H7 (cell line): ENCODE measurements around the gene SUSD1. TPM values are rescaled to one million over a fixed set of nuclear protein-coding genes. Genes with fewer than 3 reads are reported as not detected.
A peak's percentile ranks its signal among the peaks of the same experiment; 100 is the strongest.
"Not testable (repeated sequence)": the region's sequence is repeated elsewhere in the genome, so short reads cannot be mapped to it uniquely, and the experiment has no call there.

Experiments used
- DNase-seq: peaks from one replicate; pipeline ENCODE4 v3.0.0; 2012
- H3K27me3 ChIP-seq: 2 replicates; pipeline ENCODE4 v1.6.0; 2011; ENCODE audit warnings: mild to moderate bottlenecking, low read length; ENCODE audit not compliant: control insufficient read depth, insufficient read depth
- H3K36me3 ChIP-seq: replicated peaks from 2 replicates; pipeline ENCODE4 v1.5.1; 2011; ENCODE audit warnings: low read length; ENCODE audit not compliant: control insufficient read depth, insufficient read depth
- H3K4me3 ChIP-seq: 2 replicates; pipeline ENCODE4 v1.5.1; 2011; ENCODE audit warnings: low read depth, mild to moderate bottlenecking, control low read depth, low read length, moderate library complexity; ENCODE audit not compliant: insufficient read depth
- total RNA-seq: library from RNA; depleted of rRNA; stranded (reverse); fragments of >200 nt; shearing (Covaris generic); gene quantifications from 2 replicates; pipeline ENCODE4 v1.2.3, GENCODE V29; 2014

Gene SUSD1
- total RNA-seq, 1 experiment from 2014 or later = 3.0 TPM

DNA sequence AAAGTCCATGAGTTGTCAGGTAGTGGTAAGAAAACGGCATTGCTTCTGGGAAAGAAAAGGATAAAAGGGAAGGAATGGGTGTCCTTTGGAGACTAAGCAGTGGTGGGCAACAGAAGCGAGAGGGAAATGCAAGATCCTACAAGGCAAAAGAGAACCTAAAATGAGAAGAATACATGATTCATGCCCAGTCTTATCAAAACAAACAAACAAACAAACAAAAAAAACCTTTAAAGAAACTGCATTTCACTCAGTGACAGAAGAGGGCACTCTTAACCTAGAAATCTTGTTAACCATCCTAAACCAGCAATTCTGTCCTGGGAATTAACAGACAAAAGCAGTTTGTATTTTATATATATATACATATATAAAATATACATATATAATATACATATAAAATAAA lies 88.5 kb downstream of the SUSD1 start:
- no peaks in the 10 kb centered on the region for H3K36me3 ChIP-seq
- H3K27me3 ChIP-seq = no peaks in the 10 kb centered on the region
- no peak for DNase-seq
- no peak overlapping the region for H3K4me3 ChIP-seq

GRCh38 chr9:112084907-112085306 lies 90.2 kb downstream of the SUSD1 start:
- no peak overlapping the region for H3K4me3 ChIP-seq
- DNase-seq = no peak
- no peaks in the 10 kb centered on the region for H3K36me3 ChIP-seq
- H3K27me3 ChIP-seq = no peaks in the 10 kb centered on the region

- DNase-seq = no peak
- H3K36me3 ChIP-seq = no peaks in the 10 kb centered on the region
- H3K4me3 ChIP-seq = no peak overlapping the region
- H3K27me3 ChIP-seq = no peaks in the 10 kb centered on the region
Measured at GRCh38 chr9:112084334-112084733, 90.8 kb downstream of the SUSD1 start.

DNA sequence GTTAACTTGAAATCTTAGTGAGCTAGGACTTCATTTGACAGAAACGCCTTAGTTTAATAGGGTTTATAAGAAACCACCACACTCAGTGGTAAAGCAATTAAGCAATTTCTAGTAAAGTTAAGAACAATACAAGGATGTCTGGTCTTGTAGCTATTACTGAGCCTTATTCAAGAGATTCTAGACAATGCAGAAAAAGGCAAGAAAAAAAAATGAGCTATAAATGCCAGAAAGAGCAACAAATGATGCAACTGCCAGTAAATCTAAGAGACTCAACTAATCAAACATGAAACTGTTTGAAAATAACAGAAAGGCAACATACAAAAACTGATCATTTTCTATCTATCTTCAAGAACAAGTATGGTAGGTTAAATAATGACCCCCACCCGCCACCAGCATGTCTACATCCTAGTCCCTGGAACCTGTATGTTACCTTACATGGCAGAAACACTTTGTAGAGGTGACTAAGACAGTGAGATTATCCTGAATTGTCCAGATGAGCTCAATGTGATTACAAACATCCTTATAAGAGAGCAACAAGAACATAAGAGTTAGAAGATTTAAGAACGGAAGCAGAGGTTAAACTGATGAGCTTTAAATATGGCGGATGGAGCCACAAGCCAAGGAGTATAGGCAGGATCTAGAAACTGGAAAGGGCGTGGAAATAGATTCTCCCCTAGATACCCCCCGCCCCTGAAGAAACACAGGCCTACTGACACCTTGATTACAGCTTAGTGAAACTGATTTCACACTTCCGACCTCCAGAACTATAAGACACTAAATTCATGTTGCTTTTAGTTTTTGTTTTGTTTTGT lies 93.0 kb downstream of the SUSD1 start:
- Histone ChIP-seq H3K4me3 (no peak overlapping the region), H3K27me3 (no peaks in the 10 kb centered on the region), H3K36me3 (no peaks in the 10 kb centered on the region)
- DNase-seq = no peak

DNA sequence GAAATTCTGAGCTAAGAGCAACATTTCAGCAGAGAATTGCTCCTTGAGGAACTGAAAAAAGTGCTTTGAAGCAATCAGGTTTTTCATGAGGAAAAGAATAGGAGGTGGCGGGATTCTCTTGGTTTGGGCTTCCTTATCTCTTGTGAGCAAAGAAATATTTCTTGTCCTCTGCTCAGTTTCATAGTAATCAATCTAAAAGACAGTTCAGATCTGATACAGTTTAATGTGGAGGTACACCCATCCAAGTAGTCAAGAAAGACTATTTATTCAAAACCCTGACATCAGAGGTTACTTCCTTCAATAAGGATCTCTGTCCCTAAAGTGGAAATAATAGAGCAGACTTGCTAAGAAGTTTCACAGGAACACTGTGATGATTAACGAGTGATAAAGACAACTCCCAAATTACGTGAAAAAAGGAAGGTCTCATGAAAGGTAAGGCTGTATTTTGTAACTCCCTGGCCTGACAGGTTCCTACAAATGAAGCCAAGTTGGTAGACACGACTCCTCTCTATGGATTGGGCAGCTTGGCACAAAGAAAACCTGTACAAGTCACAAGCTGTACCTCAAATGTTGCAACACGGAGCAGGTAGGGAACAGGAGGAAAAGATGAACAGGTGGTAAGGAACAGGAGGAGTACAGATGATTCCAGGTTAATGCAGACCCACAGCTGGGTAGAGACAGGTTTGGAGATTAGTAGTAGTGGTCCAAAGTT lies 94.1 kb downstream of the SUSD1 start:
- H3K4me3 ChIP-seq = no peak overlapping the region
- no peaks in the 10 kb centered on the region for H3K27me3 ChIP-seq
- DNase-seq = no peak
- H3K36me3 ChIP-seq = no peaks in the 10 kb centered on the region

- DNase-seq = no peak
- H3K27me3 ChIP-seq = no peaks in the 10 kb centered on the region
- no peak overlapping the region for H3K4me3 ChIP-seq
- no peaks in the 10 kb centered on the region for H3K36me3 ChIP-seq
Measured at GRCh38 chr9:112078432-112078831, 96.7 kb downstream of the SUSD1 start.

- Histone ChIP-seq H3K27me3 (no peaks in the 10 kb centered on the region), H3K4me3 (no peak overlapping the region), H3K36me3 (no peaks in the 10 kb centered on the region)
- DNase-seq = no peak
Measured at GRCh38 chr9:112076814-112077213, 98.3 kb downstream of the SUSD1 start.

GRCh38 chr9:112075009-112075378 lies 100.1 kb downstream of the SUSD1 start:
- Histone ChIP-seq H3K4me3 (no peak overlapping the region), H3K27me3 (no peaks in the 10 kb centered on the region), H3K36me3 (no peaks in the 10 kb centered on the region)
- DNase-seq = no peak

GRCh38 chr9:112074250-112075008 lies 100.7 kb downstream of the SUSD1 start:
- no peaks in the 10 kb centered on the region for H3K27me3 ChIP-seq
- DNase-seq = peak; percentile 51

GRCh38 chr9:112073639-112074173 lies 101.4 kb downstream of the SUSD1 start:
- DNase-seq, H3K4me3 ChIP-seq, H3K36me3 ChIP-seq, H3K27me3 ChIP-seq: not testable (repeated sequence)

More at GRCh38 chr9:112074250-112075008, 100.7 kb downstream of the SUSD1 start:
- Histone ChIP-seq H3K4me3 (no peak overlapping the region), H3K36me3 (no peaks in the 10 kb centered on the region)

DNA sequence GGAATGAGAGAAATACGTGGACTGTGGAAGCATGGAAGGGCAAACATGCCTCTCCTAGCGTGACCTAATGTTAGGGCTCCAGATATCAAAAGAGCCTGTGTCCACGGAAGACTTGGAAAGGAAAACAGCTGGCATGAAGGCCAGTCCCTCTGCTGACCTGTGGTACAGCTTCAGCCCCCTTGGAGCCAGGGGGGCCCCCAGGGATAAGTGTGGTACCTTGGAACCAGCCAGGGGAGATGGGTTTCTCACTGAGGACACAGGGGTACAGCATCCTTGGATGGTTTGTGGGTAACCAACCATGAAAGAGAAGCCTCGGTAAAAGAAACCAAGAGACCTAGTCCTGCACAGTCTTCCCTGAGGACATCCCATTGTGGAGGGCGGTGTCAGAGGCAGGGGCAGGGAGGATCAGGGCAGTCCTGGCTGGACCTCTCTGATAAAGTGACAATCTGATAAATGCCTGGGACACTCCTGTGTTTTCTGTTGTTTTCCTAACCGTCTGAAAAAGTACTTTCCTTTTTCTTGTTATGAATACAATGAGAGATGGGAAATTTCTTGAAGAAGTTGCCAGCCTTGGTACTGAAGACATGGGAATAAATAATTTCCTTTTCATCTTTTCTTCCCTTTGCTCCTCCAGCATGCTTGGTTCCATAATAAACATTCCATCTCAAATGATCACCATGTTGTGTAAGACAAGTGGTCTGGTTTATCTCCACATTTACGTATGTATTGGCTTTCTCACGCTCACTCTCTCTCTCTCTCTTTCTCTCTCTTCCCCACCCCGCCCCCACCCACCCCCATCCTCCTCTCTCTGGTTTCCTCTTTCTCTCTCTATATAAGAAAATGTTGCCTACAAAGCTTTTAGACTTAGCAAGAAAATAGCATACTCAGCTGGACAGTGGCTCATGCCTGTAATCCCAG lies 102.1 kb downstream of the SUSD1 start:
- no peak for DNase-seq
- Histone ChIP-seq H3K27me3 (no peaks in the 10 kb centered on the region), H3K36me3 (no peaks in the 10 kb centered on the region), H3K4me3 (no peak overlapping the region)

DNA sequence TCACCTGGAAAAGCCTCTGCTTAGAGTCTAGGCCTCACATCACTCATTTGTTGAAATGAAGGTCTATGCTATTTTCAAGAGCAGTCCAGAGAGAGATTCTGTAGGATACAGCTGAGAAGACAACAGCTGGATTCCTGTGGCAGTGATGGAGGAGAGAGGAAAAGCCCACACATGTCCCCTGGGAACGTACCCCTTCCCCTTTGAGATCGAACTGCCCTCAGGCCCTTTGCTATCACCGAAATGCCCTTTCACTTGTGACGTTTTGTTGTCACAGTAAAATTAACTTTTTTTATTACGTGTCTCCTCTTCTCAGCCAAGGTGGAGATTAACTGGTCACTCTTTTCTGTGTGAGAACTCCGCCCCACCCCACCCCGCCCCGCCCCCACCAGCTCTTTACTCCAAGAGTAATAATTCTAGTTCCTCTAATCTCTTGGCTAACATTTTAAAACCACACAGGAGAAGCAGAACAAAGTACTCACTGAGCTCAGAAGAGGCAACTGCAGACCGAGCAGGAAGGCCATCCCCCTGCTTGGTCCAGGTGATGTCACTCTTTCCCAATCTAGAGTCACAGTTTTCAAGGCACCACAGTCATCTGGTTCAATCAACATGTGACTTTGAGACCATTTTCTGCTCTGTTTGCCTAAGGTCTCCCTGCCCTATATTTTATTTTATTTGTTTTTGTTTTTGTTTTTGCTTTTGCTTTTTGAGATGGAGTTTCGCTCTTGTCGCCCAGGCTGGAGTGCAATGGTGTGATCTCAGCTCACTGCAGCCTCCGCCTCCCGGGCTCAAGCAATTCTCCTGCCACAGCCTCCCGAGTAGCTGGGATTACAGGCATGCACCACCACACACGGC lies 105.6 kb downstream of the SUSD1 start:
- no peak for DNase-seq
- Histone ChIP-seq H3K4me3 (no peak overlapping the region), H3K27me3 (no peaks in the 10 kb centered on the region), H3K36me3 (no peaks in the 10 kb centered on the region)
